Hematopoietic multipotent progenitor cell treated with erythropoietin and hydrocortisone succinate and interleukin-3 and kit ligand, for 17 days (in vitro differentiated cells): Measurements from ENCODE around the gene SCYL1.

Experiments used
- DNase-seq: peaks from one replicate; pipeline ENCODE4 v3.0.0-alpha.2; 2015; ENCODE audit warnings: low spot score

Gene SCYL1

GRCh38 chr11:65569164-65569972 lies 44.5 kb downstream of the SCYL1 start:
- DNase-seq, result no peak

DNA sequence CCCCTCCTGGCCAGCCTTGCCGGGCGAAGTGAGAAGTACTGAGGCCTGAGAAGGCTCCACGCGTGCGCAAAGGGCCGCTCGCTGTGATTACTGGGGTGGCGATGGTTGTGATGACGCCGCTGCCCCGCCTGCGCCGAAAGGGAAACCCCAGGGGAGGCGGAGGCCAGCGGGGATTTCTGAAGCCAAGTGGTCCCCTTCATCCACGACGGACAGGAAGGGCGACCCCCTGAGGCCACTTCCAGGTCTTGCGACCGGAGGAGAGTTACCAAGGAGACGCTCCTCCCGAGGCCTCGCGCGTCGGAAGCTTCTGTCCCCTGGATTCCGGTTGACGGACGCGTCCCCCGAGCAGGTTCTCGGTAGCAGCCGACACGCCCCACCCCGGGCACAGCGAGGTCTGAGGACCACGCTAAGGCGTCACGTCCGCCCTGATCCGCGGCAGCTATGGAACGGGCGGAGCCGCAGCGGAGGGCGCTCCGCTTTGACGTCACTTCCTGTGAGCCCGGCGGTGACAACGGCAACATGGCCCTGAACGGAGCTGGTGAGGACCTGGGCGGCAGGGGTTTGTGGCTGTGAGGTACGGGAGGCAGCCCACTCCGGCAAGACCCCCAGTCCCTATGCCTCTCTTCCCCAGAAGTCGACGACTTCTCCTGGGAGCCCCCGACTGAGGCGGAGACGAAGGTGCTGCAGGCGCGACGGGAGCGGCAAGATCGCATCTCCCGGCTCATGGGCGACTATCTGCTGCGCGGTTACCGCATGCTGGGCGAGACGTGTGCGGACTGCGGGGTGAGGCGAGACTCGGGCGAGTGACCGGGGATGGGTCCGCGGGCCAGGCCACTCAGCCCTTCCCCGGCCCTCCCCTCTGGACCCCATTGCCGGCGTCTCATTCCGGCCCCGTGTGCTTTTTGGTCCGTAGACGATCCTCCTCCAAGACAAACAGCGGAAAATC lies 45.4 kb downstream of the SCYL1 start, which contains the start of gene ZNRD2:
TSS of gene ZNRD2 (plus strand) at position 505 of the 946 bp plus-strand sequence. CDS start at position 520, 15 bp downstream.
- peak; percentile 97 for DNase-seq

GRCh38 chr11:65571420-65571819 lies 46.5 kb downstream of the SCYL1 start:
- no peak for DNase-seq

- peak; percentile 77 for DNase-seq
Measured at GRCh38 chr11:65571940-65572339, 47.1 kb downstream of the SCYL1 start.

DNA sequence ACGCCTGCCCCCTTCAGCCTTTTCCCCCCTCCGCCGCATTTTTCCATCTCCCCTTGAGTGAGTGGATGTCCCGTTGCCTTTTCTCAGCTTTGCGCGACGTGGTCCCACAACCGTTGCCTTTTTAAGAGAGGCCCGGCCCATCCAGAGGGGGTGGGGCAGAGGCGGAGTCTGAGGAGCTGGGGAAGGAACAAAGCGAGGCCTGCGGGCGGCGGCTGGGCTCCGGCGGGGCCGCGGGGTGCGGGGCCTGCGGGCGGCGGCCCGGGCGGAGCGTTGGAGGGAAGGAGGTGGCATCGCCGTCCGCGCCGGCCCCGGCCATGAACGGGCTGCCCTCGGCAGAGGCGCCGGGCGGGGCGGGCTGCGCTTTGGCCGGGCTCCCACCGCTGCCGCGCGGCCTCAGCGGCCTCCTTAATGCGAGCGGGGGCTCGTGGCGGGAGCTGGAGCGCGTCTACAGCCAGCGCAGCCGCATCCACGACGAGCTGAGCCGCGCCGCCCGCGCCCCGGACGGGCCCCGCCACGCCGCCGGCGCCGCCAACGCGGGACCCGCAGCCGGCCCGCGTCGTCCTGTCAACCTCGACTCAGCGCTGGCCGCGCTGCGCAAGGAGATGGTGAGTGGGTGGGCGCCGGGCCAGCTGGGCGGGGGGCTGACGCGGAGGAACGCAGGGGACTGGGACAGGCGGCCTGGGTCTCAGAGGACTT lies 47.6 kb downstream of the SCYL1 start, which contains the start of gene FAM89B:
TSS of gene FAM89B (plus strand) at position 183 of the 696 bp plus-strand sequence. CDS start at position 315, 132 bp downstream.
- peak; percentile 86 for DNase-seq

DNA sequence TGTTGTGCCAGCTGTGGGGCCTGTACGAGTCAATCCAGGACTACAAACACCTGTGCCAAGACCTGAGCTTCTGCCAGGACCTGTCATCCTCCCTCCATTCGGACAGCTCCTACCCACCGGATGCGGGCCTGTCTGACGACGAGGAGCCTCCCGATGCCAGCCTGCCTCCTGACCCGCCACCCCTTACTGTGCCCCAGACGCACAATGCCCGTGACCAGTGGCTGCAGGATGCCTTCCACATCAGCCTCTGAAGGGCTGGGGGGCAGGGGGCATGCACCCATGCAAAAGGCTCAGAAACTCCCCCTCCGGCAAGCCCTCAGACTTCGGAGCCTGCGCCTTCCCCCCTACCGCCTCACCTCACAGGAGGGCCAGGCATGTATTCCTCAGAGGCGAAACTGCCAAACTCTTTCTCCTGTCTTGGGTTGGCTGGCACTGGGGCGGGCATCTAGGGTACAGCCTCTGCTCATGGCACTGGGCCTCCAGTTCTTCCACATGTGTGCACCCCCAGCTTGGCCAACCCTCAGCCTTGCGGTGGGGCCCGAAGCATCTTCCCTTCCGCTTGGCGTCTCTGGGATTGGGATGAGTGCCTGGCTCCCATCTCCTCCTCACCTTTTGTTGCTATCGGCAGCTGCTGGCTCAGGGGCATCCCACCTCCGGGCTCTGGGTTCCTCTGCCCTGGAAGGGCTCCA lies 48.7 kb downstream of the SCYL1 start:
- DNase-seq, result no peak

- DNase-seq, result peak; percentile 90
Measured at GRCh38 chr11:65574109-65574810, 49.4 kb downstream of the SCYL1 start.

DNA sequence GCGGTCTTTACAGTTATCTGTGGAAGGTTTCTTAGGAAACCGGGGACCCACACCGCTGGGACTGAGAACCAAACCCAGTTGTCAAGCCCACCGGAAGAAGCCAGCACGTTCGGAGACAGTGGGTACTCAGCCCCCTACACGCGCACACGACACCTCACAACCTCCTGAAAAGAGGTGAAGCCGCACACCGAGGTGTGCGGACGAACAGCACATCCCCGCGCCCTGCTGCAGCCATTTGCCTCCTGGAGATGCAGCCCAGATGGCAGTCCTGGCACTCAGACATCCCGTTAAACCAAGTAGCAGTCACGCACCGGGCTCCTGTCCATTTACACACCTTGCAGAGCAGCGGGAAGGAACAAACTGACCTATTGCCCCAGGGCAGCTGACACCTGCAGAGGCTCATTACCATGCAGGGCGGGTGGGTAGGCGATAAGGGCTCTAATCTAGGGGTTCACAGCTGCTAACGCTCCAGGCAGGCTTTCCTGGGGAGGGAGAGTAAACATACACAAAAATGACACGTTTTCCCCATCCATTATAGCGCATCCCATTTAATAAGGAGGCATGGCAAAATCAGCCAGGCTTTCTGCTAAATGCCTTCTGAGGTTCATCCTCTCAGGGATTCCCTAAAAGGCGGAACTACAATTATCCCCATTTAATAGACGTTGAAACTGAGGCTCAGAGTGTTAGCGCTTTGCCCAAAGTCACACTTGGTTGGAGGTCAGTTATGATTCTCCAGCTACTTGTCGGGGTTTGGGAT lies 50.1 kb downstream of the SCYL1 start:
- peak; percentile 88 for DNase-seq

- peak; percentile 85 for DNase-seq
Measured at GRCh38 chr11:65575568-65576231, 50.8 kb downstream of the SCYL1 start, which contains the start of gene EHBP1L1. TSS of gene EHBP1L1 (plus strand) at chr11:65576053. CDS start at chr11:65576303, 250 bp downstream.

DNA sequence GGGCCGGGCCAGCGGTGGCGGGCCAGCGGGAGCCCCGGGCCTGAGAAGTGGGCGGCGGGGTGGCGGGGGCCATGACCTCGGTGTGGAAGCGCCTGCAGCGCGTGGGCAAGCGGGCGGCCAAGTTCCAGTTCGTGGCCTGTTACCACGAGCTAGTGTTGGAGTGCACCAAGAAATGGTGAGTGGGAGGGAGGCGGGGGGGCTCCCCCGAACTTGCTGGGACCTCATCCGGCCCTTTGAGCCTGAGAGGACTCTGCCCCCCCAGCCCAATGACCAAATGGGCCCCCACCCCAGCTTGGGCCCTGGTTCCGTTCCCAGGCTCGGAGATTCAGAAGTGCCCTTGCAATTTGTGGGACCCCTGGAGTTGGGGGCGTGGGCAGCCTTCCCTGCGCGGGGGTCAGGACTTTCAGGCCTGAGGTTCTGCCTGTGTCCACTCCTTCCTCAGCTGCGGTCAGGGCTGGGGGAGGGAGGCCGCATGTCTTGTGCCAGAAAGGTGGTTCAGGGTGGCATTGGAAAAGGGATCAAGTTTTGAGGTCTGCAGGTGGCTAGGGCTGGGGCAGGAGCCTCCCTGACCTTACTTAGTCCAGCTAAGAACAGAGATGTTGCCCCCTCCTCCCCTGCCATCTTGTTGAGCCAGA lies 51.5 kb downstream of the SCYL1 start:
- DNase-seq, result no peak

DNA sequence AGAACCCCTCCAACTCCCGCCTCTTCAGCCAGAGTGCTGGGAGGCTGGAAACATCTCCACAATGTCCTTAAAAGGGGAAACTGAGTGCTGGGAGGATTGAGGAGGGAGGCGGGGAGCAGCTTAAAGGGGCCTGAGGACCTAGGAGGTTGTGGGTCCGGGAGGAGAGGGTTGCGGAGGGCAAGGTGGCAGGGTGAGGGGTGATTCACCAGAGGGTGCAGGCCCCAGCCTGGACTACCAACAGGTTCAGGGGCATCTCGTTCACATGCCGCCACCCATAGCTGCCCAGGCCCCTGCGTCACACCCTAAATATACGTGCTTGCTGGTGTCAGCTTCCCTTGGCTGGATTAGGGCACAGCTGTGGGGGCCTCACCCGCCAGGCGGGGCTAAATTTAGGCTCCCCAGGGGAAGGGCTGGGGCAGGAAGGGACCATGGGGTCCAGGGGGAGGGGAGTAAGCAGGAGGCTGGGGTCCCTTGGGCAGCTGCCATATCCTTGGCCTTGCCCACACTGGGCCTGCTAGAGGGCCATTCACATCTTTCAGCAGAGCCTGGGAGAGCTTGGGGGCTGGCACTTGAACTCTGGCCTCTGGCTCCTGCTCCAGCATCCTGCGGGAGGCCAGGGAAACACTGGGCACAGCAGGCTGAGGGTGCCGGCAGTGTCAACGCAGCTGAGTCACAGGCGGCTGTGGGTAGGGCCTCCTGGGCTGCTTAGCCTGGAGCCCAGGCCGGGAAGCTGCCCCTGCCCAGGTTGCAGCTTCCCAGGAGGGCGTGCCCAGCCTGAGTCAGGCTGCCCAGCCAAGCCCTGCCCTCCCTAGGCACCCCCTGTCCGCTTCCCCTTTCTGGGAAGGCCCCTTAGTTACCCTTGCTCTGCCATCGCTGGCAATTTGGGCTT lies 52.2 kb downstream of the SCYL1 start:
- peak; percentile 87 for DNase-seq

DNA sequence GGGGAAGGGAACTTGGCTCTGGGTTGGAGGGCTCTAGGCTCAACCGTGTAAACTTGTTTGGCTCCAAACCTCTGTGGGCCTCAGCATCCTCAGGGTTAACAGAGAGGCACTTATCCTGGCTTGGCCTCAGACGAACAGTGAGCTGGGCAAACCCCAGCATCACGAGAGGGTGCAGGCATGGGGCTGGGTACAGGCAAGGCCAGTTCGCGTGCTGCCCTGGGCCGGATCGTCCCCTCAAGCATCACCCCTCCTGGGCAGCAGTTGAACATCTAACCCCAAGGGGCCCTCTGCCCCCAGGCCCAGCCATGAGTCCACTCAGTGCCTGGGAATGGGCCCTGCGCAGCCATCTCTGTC lies 52.9 kb downstream of the SCYL1 start:
- no peak for DNase-seq

GRCh38 chr11:65578134-65578533 lies 53.3 kb downstream of the SCYL1 start:
- no peak for DNase-seq

- peak; percentile 83 for DNase-seq
Measured at GRCh38 chr11:65578667-65579066, 53.8 kb downstream of the SCYL1 start.

GRCh38 chr11:65579291-65579690 lies 54.4 kb downstream of the SCYL1 start:
- no peak for DNase-seq

DNA sequence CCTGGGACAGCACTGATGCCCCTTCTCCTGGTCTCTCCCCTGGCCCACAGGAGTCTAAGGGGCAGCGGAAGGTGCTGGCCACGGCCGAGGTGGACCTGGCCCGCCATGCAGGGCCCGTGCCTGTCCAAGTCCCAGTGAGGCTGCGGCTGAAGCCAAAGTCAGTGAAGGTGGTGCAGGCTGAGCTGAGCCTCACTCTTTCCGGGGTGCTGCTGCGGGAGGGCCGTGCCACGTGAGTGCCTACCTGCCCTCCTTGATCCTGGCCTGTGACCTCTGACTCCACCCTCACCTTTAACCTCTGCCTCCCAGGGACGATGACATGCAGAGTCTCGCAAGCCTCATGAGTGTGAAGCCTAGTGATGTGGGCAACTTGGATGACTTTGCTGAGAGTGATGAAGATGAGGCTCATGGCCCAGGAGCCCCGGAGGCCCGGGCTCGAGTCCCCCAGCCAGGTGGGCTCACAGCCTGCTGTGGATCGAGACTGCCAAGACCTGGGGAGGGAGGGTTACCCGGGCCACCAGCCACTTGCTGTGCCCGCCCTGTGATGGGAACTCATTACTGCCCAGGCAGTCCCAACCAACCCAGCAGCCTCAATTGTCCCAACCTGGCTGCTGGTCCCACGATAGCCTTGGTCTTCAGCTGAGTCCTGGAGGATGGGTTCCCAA lies 55.3 kb downstream of the SCYL1 start:
- no peak for DNase-seq

- DNase-seq, result no peak
Measured at GRCh38 chr11:65580756-65581155, 55.9 kb downstream of the SCYL1 start.
